ENCODE data around the gene REST. TPM values are rescaled to one million over a fixed set of nuclear protein-coding genes. Genes with fewer than 3 reads are reported as not detected.
"Not testable (repeated sequence)": the region's sequence is repeated elsewhere in the genome, so short reads cannot be mapped to it uniquely, and the experiment has no call there.

REST gene
- total and polyA plus RNA-seq, 9 of the 15 experiments (the other 6 are each of a cell fraction or from before 2014, with no cell fraction given): 2.9 to 24.0 (median 19.2) TPM

DNA sequence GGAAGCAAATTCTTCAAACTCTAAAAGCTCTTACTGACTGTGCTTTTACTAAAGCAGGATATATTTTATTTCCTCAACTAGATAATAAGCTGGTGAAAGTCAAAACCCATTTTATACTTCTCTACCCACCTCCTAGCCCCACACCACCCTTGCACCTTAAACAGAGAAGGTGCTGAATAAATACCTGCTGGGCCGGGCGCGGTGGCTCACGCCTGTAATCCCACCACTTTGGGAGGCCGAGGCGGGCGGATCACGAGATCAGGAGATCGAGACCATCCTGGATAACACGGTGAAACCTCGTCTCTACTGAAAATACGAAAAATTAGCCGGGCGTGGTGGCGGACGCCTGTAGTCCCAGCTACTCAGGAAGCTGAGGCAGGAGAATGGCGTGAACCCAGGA lies 9.9 kb upstream of the REST start:
- H3K9me3 ChIP-seq (replicated peaks; ENCODE audit: control insufficient read depth, insufficient read depth, low read depth, low read length); H3K4me3 ChIP-seq; H3K36me3 ChIP-seq (ENCODE audit: control insufficient read depth, insufficient read depth, low read length); FAIRE-seq; H3K9me1 ChIP-seq (ENCODE audit: control insufficient read depth, insufficient read depth, low read length); H3K9ac ChIP-seq (ENCODE audit: insufficient read depth in 1 of 2, low read depth in 2 of 2, low read length in 2 of 2); H3K27ac ChIP-seq (ENCODE audit: extremely low read depth, low read depth, low read length); ATAC-seq; intact Hi-C loops (cut with micrococcal nuclease); H3K4me2 ChIP-seq (ENCODE audit: insufficient read depth, low read length); CTCF ChIA-PET (ENCODE audit: low intra/inter-chr PET ratio); H3K79me2 ChIP-seq (ENCODE audit: control insufficient read depth, insufficient read depth, low read length); DNase-seq (ENCODE audit: extremely low read depth in 1 of 4, low spot score in 3 of 4); POLR2A ChIA-PET; BruUV-seq (replicated peaks); H2AFZ ChIP-seq (ENCODE audit: low read depth, low read length); H4K20me1 ChIP-seq (replicated peaks; ENCODE audit: control insufficient read depth, insufficient read depth, low read length); in situ Hi-C loops (cut with MboI); H3K4me1 ChIP-seq (replicated peaks in 1 of 2; ENCODE audit: control insufficient read depth in 2 of 2, insufficient read depth in 2 of 2, low read length in 2 of 2): not testable (repeated sequence)
- peaks cover 4 to 46% of the 10 kb centered on the region in 2 experiments; a peak in 3 of 5 replicates for H3K27me3 ChIP-seq (ENCODE audit: control insufficient read depth in 2 of 2, insufficient read depth in 2 of 2, low read length in 2 of 2)
- 60% methylated on average over 9 of the region's 17 CpGs for WGBS (ENCODE audit: insufficient coverage, low coverage, missing lambda C conversion rate)

DNA sequence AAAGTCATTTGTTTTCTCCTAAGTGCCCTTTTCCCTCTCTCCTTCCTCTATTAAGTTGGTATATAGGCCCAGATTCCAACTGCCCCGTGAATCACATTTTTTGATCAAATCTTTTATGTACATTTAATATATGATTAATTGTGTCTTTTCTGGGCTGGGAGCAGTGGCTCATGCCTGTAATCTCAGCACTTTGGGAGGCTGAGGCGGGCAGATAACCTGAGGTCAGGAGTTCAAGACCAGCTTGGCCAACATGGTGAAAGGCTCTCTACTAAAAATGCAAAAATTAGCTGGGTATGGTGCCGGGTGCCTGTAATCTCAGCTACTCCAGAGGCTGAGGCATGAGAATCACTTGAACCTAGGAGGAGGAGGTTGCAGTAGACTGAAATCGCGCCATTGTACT lies 7.5 kb upstream of the REST start:
- TF ChIP-seq NCOR1 (IDR thresholded peaks at IDR 0.05) (0 out of 2 replicates have a peak, but pooled peaks have one; percentile 10), KDM1A (IDR thresholded peaks at IDR 0.05) (peak; percentile 52 to 66; a peak in 3 of 4 replicates), CBFA2T3 (IDR thresholded peaks at IDR 0.05) (peak; percentile 40)
- H3K36me3 ChIP-seq (ENCODE audit: control insufficient read depth, insufficient read depth, low read length); FAIRE-seq; H3K4me1 ChIP-seq (replicated peaks in 1 of 2; ENCODE audit: control insufficient read depth in 2 of 2, insufficient read depth in 2 of 2, low read length in 2 of 2); intact Hi-C loops (cut with micrococcal nuclease); H3K4me2 ChIP-seq (ENCODE audit: insufficient read depth, low read length); H2AFZ ChIP-seq (ENCODE audit: low read depth, low read length); H3K27ac ChIP-seq (ENCODE audit: extremely low read depth, low read depth, low read length); ATAC-seq; CTCF ChIA-PET (ENCODE audit: low intra/inter-chr PET ratio); H4K20me1 ChIP-seq (replicated peaks; ENCODE audit: control insufficient read depth, insufficient read depth, low read length); H3K4me3 ChIP-seq; in situ Hi-C loops (cut with MboI); BruUV-seq (replicated peaks); DNase-seq (ENCODE audit: extremely low read depth in 1 of 4, low spot score in 3 of 4); H3K9me3 ChIP-seq (replicated peaks; ENCODE audit: control insufficient read depth, insufficient read depth, low read depth, low read length); H3K79me2 ChIP-seq (ENCODE audit: control insufficient read depth, insufficient read depth, low read length); H3K9me1 ChIP-seq (ENCODE audit: control insufficient read depth, insufficient read depth, low read length); H3K9ac ChIP-seq (ENCODE audit: insufficient read depth in 1 of 2, low read depth in 2 of 2, low read length in 2 of 2): not testable (repeated sequence)
- 3% methylated on average over 5 of the region's 5 CpGs for WGBS (ENCODE audit: insufficient coverage, low coverage, missing lambda C conversion rate)
- POLR2A ChIA-PET: interaction anchor here (0.7 kb wide), 1 partner anchor 42 kb away, joined by 4 read pairs; no protein-coding TSS in a partner anchor
- peaks cover 6 to 50% of the 10 kb centered on the region in 2 experiments; a peak in 3 of 5 replicates for H3K27me3 ChIP-seq (ENCODE audit: control insufficient read depth in 2 of 2, insufficient read depth in 2 of 2, low read length in 2 of 2)

Data from K562 (cell line).